MM.1S (cell line): ENCODE measurements around the gene TAS2R60.
A peak's percentile ranks its signal among the peaks of the same experiment; 100 is the strongest.

Experiments used
- DNase-seq: peaks from one replicate; pipeline ENCODE4 v3.0.0-alpha.2; 2015
- H2AFZ ChIP-seq: fragments of 300-600 bp; sonication (generic); 2 replicates; pipeline ENCODE4 v1.6.0; 2016; ENCODE audit warnings: antibody characterized with exemption, low read length
- H3F3A ChIP-seq: fragments of 300-600 bp; sonication (generic); 2 replicates; pipeline ENCODE4 v1.6.1; 2016; ENCODE audit warnings: mild to moderate bottlenecking, antibody characterized with exemption, low read length, moderate library complexity, mixed read lengths; ENCODE audit not compliant: insufficient read depth
- H3K27ac ChIP-seq: fragments of 300-600 bp; sonication (generic); 2 replicates; pipeline ENCODE4 v1.5.1; 2016; ENCODE audit warnings: mild to moderate bottlenecking, low read length
- H3K27me3 ChIP-seq: fragments of 300-600 bp; sonication (generic); replicated peaks from 2 replicates; pipeline ENCODE4 v1.6.0; 2016; ENCODE audit warnings: low read length; ENCODE audit not compliant: insufficient read depth
- H3K36me3 ChIP-seq: fragments of 300-600 bp; sonication (generic); replicated peaks from 2 replicates; pipeline ENCODE4 v1.6.1; 2016; ENCODE audit warnings: mild to moderate bottlenecking, low read length, mixed read lengths; ENCODE audit not compliant: insufficient read depth
- H3K4me1 ChIP-seq: fragments of 300-600 bp; sonication (generic); 2 replicates; pipeline ENCODE4 v1.6.1; 2016; ENCODE audit warnings: low read length, mixed read lengths
- H3K4me2 ChIP-seq: fragments of 300-600 bp; sonication (generic); 2 replicates; pipeline ENCODE4 v1.6.0; 2016; ENCODE audit warnings: low read depth, low read length
- H3K4me3 ChIP-seq: fragments of 300-600 bp; sonication (generic); 2 replicates; pipeline ENCODE4 v1.5.1; 2016; ENCODE audit warnings: low read length, mixed read lengths
- H3K79me2 ChIP-seq: fragments of 300-600 bp; sonication (generic); 2 replicates; pipeline ENCODE4 v1.6.1; 2016; ENCODE audit warnings: mixed run types, low read length, mixed read lengths
- H3K9ac ChIP-seq: fragments of 300-600 bp; sonication (generic); 2 replicates; pipeline ENCODE4 v1.6.1; 2016; ENCODE audit warnings: low read length, mixed read lengths
- H3K9me2 ChIP-seq: fragments of 300-600 bp; sonication (generic); replicated peaks from 2 replicates; pipeline ENCODE4 v1.6.1; 2016; ENCODE audit warnings: mild to moderate bottlenecking, low read length, mixed read lengths; ENCODE audit not compliant: insufficient read depth
- H3K9me3 ChIP-seq: fragments of 300-600 bp; sonication (generic); replicated peaks from 2 replicates; pipeline ENCODE4 v1.6.1; 2016; ENCODE audit warnings: mild to moderate bottlenecking, low read length, mixed read lengths; ENCODE audit not compliant: insufficient read depth
- H4K20me1 ChIP-seq: fragments of 300-600 bp; sonication (generic); 2 replicates; pipeline ENCODE4 v1.6.1; 2016; ENCODE audit warnings: mild to moderate bottlenecking, low read length, moderate library complexity, mixed read lengths; ENCODE audit not compliant: insufficient read depth
- CTCF ChIP-seq: fragments of 300-600 bp; sonication (generic); IDR thresholded peaks from 2 replicates; pipeline ENCODE4 v1.5.1; 2016; ENCODE audit warnings: antibody characterized with exemption, low read length, mixed read lengths
- EZH2 ChIP-seq: fragments of 300-600 bp; sonication (generic); optimal IDR thresholded peaks from 2 replicates; pipeline ENCODE3; 2017; ENCODE audit warnings: low read depth, mild to moderate bottlenecking, antibody characterized with exemption, low read length, mixed read lengths
- EZH2phosphoT487 ChIP-seq: fragments of 300-600 bp; sonication (generic); IDR thresholded peaks from 2 replicates; pipeline ENCODE4 v1.6.1; 2018; ENCODE audit warnings: antibody characterized with exemption, low read length

Gene TAS2R60

GRCh38 chr7:143452495-143452894 lies 9.2 kb downstream of the TAS2R60 start:
- no peak overlapping the region for H3K27ac ChIP-seq
- H3K36me3 ChIP-seq: no peaks in the 10 kb centered on the region
- H3K4me3 ChIP-seq: no peak overlapping the region
- no peaks in the 10 kb centered on the region for H4K20me1 ChIP-seq
- peaks cover 13% of the 10 kb centered on the region; the same call in 1 of the 2 replicates for H3K4me1 ChIP-seq
- no peak overlapping the region for H3K9ac ChIP-seq
- DNase-seq: no peak
- no peak overlapping the region for H2AFZ ChIP-seq
- no peaks in the 10 kb centered on the region for H3K9me3 ChIP-seq
- H3K9me2 ChIP-seq: no peaks in the 10 kb centered on the region
- H3K27me3 ChIP-seq: no peaks in the 10 kb centered on the region
- no peak for TF ChIP-seq CTCF
- H3K79me2 ChIP-seq: no peaks in the 10 kb centered on the region
- H3K4me2 ChIP-seq: no peak overlapping the region
- H3F3A ChIP-seq: peaks cover 4% of the 10 kb centered on the region; the same call in 1 of the 2 replicates

DNA sequence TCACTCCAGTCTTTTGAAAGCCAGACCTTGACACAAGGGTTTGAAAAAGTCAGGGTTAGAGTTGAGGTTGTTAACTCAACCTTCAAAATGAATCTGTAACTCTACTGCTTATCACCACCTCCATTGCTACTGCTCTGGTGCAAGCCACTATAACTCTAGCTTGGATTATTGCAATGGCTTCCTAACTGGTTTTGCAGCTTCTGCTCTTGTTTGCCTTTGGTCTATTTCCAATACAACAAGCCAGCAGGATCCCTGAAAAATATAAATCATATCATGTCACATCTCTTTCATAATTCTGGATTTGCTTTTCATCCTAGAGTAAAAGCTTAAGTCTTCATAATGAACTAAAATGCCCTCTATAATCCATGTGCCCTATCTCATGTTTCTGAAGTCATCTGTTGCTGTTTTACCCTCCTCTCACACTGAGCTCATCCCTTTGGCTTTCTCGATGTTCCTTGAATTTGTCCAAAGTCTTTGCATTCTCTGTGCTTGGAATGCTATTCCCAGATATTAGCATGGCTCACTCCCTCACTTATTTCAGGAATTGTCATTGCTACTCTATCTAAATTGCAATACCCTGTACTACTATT lies 10.9 kb downstream of the TAS2R60 start:
- H3K27ac ChIP-seq: no peak overlapping the region
- DNase-seq: no peak
- no peaks in the 10 kb centered on the region for H3K36me3 ChIP-seq
- no peak overlapping the region for H3K4me3 ChIP-seq
- H3K9me3 ChIP-seq: no peaks in the 10 kb centered on the region
- no peaks in the 10 kb centered on the region for H3K9me2 ChIP-seq
- peaks cover 20% of the 10 kb centered on the region for H3K4me1 ChIP-seq
- H4K20me1 ChIP-seq: no peaks in the 10 kb centered on the region
- peaks cover 4% of the 10 kb centered on the region; the same call in 1 of the 2 replicates for H3F3A ChIP-seq
- no peaks in the 10 kb centered on the region for H3K79me2 ChIP-seq
- H3K9ac ChIP-seq: no peak overlapping the region
- no peak overlapping the region for H2AFZ ChIP-seq
- TF ChIP-seq CTCF (no peak), EZH2 (no peak), EZH2phosphoT487 (no peak)
- H3K4me2 ChIP-seq: no peak overlapping the region
- no peaks in the 10 kb centered on the region for H3K27me3 ChIP-seq

- Histone ChIP-seq H3K9me2 (no peaks in the 10 kb centered on the region), H3K4me1 (peaks cover 20% of the 10 kb centered on the region), H3K4me3 (no peak overlapping the region; the same call in 1 of the 2 replicates), H3K79me2 (no peaks in the 10 kb centered on the region), H3K36me3 (no peaks in the 10 kb centered on the region), H4K20me1 (no peaks in the 10 kb centered on the region), H3K4me2 (peak overlapping the region; percentile 30; the same call in 1 of the 2 replicates), H2AFZ (no peak overlapping the region), H3K27me3 (no peaks in the 10 kb centered on the region), H3K9ac (no peak overlapping the region), H3K27ac (peak overlapping the region; percentile 22; the same call in 1 of the 2 replicates), H3K9me3 (no peaks in the 10 kb centered on the region), H3F3A (peaks cover 4% of the 10 kb centered on the region; the same call in 1 of the 2 replicates)
- no peak for TF ChIP-seq EZH2
- TF ChIP-seq EZH2phosphoT487: no peak
- TF ChIP-seq CTCF: no peak
- peak; percentile 79 for DNase-seq
Observed at GRCh38 chr7:143455491-143455890, 12.2 kb downstream of the TAS2R60 start.
